Activated naive CD4-positive, alpha-beta T cell treated with Interleukin-2 at 50 U/mL for 16 hours (primary cell): ENCODE data around the gene SFTPB.
"Not testable (repeated sequence)": the region's sequence is repeated elsewhere in the genome, so short reads cannot be mapped to it uniquely, and the experiment has no call there.

Experiments used
- DNase-seq: peaks from one replicate; pipeline ENCODE4 v3.0.0-alpha.2; 2020

Gene SFTPB

DNA sequence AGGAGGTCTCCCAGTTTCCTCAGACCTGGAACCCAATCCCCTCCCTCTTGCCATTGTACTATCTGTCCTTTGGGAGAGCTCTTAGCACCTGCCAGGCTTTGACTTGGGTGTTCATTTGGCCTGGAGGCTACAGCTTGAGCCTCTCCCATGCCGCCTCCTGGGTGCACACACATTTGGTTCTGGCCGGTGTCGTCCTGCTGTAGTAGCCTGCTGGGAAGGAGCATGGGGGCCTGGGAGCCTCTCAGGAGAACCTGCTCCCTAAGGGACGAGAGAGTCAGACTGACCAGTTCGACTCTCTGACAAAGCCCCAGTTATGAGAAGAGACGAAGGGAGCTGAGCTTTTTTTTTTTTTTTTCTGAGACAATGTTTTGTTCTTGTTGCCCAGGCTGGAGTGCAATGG lies 7.4 kb upstream of the SFTPB start:
- no peak for DNase-seq

GRCh38 chr2:85674417-85674816 lies 6.4 kb upstream of the SFTPB start:
- no peak for DNase-seq

DNA sequence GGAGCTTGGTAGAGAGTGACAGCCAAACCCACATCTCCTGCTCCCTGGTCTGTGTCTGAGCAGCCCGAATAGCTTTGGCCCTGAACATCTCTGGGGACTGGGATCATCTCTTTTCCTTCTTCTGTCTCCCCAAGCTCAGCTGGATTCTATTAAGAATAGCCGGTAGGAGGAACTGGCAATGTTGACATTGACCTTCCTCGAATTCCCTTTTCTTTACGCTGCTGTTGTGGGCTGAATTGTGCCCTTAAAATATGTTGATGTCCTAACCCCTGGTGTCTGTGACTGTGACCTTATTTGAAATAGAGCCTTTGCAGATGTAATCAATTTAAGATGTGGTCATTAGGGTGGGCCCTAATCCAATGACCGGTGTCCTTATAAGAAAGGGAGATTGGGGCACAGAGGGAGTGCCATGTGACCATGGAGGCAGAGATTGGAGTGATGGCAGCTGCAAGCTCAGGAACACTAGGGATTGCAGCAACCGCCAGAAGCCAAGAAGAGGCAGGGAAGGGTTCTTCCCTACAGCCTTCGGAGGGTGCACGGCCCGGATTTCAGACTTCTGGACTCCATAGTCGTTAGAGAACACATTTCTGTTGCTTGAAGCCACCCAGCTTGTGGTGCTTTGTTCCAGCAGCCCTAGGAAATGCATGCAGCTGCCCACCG lies 5.8 kb upstream of the SFTPB start:
- DNase-seq, result no peak

DNA sequence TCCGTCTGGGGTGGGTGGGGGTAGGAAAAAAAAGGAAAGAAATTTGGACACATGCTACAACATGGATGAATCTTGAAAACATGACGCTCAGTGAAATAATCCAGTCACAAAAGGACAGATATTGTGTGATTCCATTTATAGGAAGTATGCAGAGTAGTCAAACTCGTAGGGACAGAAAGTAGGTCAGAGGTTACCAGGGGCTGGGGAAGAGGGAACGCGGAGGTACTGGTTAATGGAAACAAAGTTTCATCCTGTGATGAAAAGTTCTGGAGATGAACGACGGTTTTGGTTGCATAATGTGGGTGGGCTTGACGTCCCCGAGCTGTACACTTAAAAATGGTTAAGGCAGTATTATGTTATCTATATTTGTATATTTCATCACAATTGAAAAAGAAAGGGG lies 4.5 kb upstream of the SFTPB start:
- no peak for DNase-seq

DNA sequence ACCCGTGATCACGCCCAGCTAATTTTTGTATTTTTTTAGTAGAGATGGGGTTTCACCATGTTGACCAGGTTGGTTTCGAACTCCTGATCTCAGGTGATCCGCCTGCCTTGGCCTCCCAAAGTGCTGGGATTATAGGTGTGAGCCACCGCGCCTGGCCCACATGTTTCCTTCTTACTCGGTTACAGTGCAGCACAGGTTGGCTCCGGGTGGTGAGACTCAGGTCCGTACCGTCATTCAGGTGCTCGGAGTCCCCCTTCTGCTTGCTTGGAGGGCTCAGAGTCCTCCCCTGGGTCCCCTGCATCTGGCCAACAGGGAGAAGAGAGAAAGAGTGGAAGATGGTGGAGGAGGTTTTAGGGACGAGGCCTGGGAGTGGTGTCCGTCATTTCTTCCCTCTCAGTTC lies 2.4 kb upstream of the SFTPB start:
- not testable (repeated sequence) for DNase-seq

DNA sequence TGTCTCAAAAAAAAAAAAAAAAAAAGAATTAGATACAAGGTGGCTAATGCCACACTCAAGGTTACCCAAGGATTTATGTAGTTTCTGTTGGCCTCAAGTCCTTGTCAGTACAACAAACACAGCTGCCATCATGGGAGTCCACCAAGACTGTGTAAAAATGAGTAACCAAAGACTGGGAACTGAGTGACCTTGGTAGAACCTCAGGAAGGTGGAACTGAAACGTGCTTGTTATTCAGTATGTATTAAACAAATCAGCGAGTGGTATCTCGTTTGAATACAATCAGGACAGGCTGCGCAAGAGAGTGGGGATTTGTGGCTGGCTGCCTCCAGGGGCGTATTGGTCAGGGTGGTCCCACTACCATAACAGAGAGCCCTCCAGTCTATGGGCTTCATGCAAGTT lies 1.6 kb upstream of the SFTPB start:
- no peak for DNase-seq

- DNase-seq, result no peak
Measured at GRCh38 chr2:85668857-85669142, 801 bp upstream of the SFTPB start.

- DNase-seq, result no peak
Measured at GRCh38 chr2:85667561-85668008, 414 bp downstream of the SFTPB start.

GRCh38 chr2:85666435-85667316 lies 1.3 kb downstream of the SFTPB start:
- DNase-seq, result no peak

DNA sequence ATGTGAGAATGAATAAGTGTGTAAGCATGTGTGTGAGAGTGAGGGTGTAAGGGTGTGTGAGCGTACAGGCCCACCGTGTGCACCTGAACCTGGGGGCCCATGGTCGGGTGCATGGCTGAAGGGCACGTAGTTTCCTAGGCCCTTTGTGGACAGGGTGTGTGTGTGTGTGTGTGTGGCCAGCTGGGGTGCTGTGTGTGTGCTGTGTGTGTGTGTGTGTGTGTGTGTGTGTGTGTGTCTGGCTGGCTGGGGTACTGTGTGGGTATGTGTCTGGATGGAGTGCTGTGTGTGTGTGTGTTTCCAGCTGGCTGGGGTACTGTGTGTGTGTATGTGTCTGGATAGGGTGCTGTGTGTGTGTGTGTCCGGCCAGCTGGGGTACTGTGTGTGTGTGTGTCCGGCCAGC lies 2.0 kb downstream of the SFTPB start:
- no peak for DNase-seq

DNA sequence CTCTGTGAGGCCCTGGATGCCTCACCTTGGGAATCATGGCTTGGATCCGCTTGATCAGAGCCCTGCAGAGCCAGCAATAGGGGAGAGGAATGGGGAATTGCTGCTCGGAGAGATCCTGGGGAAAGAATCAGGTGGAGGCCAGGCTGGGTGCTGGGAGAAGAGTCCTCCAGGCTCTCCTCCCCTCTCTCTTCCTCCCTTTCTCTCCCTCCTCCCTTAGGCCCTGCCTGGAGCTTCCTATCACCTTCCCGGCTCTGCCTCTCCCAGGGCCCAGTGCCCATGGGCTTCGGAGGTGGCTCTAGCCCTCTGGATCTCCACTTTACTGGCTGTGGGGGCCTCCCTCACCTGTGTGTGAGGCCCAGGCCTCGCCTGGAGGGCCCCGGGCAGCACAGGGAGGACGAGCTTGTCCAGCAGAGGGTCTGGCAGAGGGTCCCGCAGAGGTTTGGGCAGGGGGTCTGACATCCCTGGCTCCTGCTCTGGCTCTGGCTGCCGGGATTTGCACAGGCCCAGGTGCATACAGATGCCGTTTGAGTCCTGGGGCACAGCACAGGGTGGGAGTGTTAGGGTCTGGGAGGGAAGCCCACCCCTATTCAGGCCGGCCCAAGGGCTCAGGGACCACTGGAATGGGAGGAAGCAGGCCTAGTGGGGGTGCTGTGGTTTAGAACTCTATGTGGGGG lies 2.6 kb downstream of the SFTPB start:
- DNase-seq, result no peak

DNA sequence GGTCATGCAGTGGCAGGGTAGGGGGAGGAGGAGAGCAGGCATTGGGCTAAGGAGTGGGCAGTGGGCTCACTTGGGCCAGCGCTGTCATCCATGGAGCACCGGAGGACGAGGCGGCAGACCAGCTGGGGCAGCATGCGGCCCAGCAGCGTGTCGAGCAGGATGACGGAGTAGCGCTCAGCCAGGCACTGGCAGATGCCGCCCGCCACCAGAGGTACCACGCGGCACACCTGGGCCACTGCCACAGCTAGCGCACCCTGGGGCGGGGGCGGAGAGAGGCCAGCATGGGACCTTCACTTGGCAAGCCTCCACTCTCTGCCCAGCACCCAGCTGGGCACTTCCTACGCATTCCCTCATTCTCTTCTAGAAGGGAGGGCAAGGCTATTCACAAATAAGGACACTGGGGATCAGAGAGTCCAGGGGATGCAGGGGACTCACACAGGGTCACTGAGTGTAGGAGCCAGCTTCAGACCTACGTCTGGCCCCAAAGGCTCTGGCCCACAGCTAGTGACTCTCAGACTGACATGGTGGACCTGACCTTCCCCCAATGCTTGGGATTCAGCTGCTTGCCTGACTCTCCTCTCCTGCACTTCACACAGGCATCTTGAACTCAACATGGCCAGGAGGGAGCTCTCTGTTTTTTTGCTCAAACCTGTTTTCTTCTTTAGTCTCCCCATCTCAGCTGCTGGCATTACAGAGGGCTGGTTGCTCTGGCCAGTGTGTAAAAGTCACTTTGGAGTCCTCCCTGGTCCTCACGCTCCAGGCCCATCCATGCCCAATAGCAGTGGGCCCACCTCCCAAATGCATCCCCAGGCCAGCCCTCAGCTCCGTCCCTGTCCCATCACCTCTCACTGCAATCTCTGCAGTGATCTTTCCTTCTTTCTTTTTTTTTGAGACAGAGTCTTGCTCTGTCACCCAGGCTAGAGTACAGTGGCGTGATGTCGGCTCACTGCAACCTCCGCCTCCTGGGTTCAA lies 4.1 kb downstream of the SFTPB start:
- DNase-seq, result no peak

GRCh38 chr2:85662899-85663593 lies 5.0 kb downstream of the SFTPB start:
- DNase-seq, result no peak

DNA sequence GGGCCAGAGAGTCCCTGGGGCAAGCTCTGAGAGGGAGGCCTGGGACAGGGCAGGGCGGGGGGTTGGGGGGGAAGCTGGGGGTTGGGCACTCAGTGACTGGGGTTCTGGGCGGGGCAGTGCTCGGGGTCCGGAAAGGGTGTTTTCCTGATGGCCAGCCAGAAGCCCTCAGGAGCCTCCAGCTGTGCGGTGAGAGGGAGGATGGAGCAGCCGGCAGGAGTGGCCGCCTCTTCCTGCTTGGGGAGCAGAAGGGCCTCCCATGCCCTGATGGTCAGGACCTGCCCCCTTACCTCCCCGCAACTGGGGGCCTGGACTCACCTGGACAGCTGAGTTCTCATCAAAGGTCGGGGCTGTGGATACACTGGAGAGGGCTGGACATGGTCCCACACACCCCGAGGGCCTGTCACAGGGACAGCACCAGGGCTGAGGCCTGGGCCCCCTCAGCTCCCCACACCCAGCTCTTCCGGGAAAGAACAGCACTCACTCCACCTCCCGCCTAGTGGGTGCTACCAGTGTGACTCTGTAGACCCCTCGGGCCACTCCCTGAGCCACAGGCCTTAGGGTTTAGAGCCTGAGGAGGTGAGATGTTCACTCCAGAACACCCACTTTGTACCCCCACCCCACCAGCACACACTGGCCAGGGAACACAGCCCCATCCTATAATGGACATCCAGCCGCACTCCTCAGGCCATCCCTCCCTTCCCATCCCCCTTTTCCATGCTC lies 6.7 kb downstream of the SFTPB start:
- DNase-seq, result no peak

- no peak for DNase-seq
Measured at GRCh38 chr2:85660725-85661124, 7.3 kb downstream of the SFTPB start.

GRCh38 chr2:85660301-85660700 lies 7.7 kb downstream of the SFTPB start:
- DNase-seq, result not testable (repeated sequence)

- no peak for DNase-seq
Measured at GRCh38 chr2:85659324-85659981, 8.5 kb downstream of the SFTPB start.

GRCh38 chr2:85657399-85657798 lies 10.6 kb downstream of the SFTPB start:
- not testable (repeated sequence) for DNase-seq

- DNase-seq, result no peak
Measured at GRCh38 chr2:85656468-85656867, 11.5 kb downstream of the SFTPB start.

GRCh38 chr2:85655961-85656417 lies 12.0 kb downstream of the SFTPB start:
- no peak for DNase-seq

DNA sequence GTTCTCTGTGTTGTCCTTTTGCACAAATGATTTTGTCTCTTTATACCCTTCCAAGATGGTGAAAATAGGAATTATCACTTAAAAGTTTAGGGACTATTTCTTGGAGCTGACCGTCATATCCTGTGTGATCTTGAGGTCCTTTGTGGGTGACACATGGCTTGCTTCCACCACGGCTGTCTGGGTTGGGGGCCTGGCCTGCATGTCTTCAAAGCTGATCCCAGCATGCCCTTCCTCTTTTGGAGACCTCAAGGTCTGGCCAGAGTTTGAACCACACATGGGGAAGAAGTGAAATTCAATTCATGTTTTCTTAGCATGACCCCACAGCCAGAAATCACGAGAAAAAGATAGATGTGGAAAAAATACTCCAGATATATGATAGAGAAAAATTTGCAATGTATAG lies 14.0 kb downstream of the SFTPB start:
- no peak for DNase-seq
